LNCaP clone FGC (cell line): ENCODE measurements around the gene ADAT3.

ENCODE experiments used
- DNase-seq: peaks from one replicate; pipeline ENCODE4 v3.0.0-alpha.2; 2011; ENCODE audit warnings: low read depth
- H3K4me3 ChIP-seq: 2 replicates; pipeline ENCODE4 v1.5.1; 2011; ENCODE audit warnings: mild to moderate bottlenecking, low read depth, low read length, control low read depth
- TF ChIP-seq, protein P1 (sequence below): IDR thresholded peaks from 2 replicates; pipeline ENCODE4 v1.5.1; 2012; ENCODE audit warnings: mild to moderate bottlenecking; ENCODE audit not compliant: control insufficient read depth, insufficient read depth; ENCODE audit errors: extremely low read depth

Gene ADAT3

DNA sequence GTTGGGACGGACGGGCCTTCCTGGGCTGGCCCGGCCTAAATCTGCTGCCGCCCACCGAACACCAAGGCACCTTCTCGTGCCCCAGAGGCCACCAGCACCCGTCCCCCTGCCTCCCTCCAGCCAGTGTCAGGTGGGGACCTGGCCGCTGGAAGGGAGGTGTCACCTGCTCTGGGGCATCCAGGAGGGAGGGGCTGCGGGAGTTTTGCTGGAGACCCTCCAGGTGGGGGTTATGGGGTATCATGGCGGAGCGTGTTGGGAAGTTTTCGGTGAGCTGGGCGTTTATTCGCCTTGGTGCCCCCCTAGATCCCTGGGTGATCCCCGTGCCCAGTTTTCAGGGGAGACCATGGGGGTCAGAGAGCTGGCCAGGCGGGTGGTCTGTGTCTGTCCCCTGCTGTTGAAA, 45.4 kb downstream of the ADAT3 start:
- TF ChIP-seq, protein P1, sequence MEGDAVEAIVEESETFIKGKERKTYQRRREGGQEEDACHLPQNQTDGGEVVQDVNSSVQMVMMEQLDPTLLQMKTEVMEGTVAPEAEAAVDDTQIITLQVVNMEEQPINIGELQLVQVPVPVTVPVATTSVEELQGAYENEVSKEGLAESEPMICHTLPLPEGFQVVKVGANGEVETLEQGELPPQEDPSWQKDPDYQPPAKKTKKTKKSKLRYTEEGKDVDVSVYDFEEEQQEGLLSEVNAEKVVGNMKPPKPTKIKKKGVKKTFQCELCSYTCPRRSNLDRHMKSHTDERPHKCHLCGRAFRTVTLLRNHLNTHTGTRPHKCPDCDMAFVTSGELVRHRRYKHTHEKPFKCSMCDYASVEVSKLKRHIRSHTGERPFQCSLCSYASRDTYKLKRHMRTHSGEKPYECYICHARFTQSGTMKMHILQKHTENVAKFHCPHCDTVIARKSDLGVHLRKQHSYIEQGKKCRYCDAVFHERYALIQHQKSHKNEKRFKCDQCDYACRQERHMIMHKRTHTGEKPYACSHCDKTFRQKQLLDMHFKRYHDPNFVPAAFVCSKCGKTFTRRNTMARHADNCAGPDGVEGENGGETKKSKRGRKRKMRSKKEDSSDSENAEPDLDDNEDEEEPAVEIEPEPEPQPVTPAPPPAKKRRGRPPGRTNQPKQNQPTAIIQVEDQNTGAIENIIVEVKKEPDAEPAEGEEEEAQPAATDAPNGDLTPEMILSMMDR = no peak
- no peak for DNase-seq
- no peak overlapping the region for H3K4me3 ChIP-seq

DNA sequence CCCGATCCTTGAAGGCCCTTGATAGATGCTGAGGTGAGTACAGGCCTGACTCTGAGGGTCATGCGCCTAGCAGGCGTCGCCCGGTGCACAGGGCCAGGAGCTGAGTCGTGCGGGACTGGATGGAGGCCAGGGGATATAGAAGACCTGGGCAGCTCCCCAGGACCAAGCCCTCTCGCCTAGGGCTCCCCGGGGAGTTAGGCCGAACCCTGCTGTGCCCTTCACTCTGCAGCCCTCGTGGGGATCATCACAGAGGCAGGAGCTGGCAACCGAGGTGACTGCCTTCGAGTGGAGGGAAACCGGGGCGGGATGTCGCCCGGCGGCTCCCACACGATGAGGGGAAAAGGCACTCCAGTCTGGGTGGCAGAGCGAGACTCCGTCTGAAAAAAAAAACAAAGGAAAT, 47.4 kb downstream of the ADAT3 start:
- H3K4me3 ChIP-seq = no peak overlapping the region
- no peak for DNase-seq
- TF ChIP-seq, protein P1 = no peak

- TF ChIP-seq, protein P1 = no peak
- DNase-seq = no peak
- H3K4me3 ChIP-seq = no peak overlapping the region
Observed at GRCh38 chr19:1953037-1953436, 47.8 kb downstream of the ADAT3 start.

- DNase-seq = no peak
- TF ChIP-seq, protein P1 = no peak
- H3K4me3 ChIP-seq = no peak overlapping the region
Observed at GRCh38 chr19:1953441-1954094, 48.4 kb downstream of the ADAT3 start.

- DNase-seq = no peak
- TF ChIP-seq, protein P1 = no peak
- H3K4me3 ChIP-seq = no peak overlapping the region
Observed at GRCh38 chr19:1954532-1954933, 49.3 kb downstream of the ADAT3 start.

- no peak for DNase-seq
- no peak overlapping the region for H3K4me3 ChIP-seq
- TF ChIP-seq, protein P1 = no peak
Observed at GRCh38 chr19:1955171-1956121, 50.2 kb downstream of the ADAT3 start.
